CD4-positive, alpha-beta T cell treated with Interleukin-6 at 100 ng/mL for 8 hours (primary cell): ENCODE results near the gene ATP6AP1.

ENCODE experiments used
- DNase-seq: peaks from one replicate; pipeline ENCODE4 v3.0.0-alpha.2; 2020; ENCODE audit warnings: mixed read lengths, low spot score

Gene ATP6AP1

DNA sequence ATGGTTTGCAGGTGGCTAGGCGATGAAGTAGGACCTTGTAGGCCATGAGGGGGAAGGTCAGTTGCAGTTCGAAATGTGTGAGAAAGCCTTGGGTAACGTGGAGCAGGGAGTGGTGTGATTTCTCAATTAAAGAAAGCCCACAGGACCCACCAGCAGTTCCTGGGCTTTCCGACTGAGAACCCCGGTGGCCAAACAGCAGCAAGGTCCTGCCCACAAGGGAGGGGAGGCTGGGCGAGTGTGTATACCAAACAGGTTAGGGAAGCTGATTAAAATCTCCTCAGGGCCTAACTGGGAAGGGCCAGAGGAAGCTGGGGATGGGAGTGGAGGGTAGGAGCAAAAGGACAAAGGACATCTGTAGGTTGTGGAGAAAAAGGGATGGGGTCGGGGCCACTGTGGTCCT lies 2.4 kb downstream of the ATP6AP1 start:
- DNase-seq = no peak

- DNase-seq = no peak
Observed at GRCh38 chrX:154431341-154431740, 2.9 kb downstream of the ATP6AP1 start.

GRCh38 chrX:154432210-154432609 lies 3.7 kb downstream of the ATP6AP1 start:
- DNase-seq = no peak

DNA sequence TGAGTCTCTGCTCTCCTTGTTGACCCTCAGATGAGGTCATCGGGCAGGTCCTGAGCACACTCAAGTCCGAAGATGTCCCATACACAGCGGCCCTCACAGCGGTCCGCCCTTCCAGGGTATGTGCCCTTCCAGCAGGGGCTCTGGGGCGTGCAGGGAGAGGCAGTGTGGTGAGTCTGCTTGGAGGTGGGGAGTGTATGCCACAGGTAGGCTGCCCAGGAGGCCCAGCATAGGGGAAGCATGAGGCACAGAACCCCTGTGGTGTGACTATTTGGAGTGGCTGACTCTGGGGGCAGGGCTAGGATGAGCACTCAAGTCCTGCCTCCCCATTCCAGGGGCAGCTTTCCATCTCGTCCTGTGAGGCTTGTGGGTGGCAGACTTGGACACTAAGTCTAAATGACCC lies 5.1 kb downstream of the ATP6AP1 start:
- DNase-seq = no peak

DNA sequence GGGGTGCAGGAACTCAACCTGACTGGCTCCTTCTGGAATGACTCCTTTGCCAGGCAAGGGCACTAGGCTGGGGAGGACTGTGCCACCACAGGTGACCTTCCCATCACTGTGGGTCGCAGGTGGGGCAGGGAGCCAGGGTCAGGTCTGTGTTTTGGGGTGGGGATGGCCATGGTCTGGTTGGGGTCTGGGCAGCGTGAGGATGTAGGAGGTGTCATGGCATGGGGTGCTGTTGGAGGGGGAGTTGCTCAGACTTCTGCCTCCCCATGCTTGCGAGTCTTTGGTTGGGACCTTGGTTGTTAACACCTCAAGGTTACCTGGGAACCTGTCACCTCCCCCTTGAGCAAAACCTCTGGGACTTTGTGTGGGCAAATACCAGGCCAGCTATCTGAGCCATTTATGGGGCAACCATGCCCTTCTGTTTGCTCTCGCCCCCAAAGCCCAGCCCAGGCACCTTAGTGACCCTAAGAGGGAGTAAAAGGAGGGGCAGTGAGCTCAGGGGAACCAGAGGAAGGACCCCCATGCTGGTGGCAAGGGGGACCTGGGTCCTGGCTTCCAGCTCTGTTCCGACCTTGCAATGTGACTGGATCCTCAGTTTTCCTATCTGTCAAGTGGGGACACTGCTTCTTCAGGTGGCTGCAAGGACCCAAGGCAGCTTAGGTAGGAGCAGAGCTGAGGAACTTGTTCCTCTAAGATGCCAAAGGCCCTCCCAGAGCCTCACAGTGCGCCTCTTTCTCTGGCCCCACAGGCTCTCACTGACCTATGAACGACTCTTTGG lies 6.1 kb downstream of the ATP6AP1 start:
- no peak for DNase-seq

DNA sequence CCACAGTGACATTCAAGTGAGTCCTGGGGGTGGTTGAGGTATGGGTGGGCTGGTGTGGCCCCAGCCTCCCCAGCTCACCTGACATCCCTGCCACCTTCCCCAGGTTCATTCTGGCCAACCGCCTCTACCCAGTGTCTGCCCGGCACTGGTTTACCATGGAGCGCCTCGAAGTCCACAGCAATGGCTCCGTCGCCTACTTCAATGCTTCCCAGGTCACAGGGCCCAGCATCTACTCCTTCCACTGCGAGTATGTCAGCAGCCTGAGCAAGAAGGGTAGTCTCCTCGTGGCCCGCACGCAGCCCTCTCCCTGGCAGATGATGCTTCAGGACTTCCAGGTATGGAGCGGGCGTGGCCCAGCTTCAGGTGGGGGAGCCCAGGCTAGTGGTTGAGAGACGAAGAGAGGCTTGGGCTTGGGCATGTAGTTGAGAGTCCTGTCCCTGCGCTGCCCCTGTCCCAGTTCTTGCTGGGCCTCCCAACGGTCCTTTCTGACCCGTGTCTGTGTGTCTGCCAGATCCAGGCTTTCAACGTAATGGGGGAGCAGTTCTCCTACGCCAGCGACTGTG lies 6.8 kb downstream of the ATP6AP1 start:
- no peak for DNase-seq

GRCh38 chrX:154436374-154436982 lies 8.0 kb downstream of the ATP6AP1 start:
- DNase-seq = peak; percentile 28

- peak; percentile 32 for DNase-seq
Observed at GRCh38 chrX:154436983-154437752, 8.7 kb downstream of the ATP6AP1 start, which contains the start of gene GDI1. Gene GDI1 (plus strand): TSS chrX:154437154. CDS start chrX:154437255, 101 bp downstream.

DNA sequence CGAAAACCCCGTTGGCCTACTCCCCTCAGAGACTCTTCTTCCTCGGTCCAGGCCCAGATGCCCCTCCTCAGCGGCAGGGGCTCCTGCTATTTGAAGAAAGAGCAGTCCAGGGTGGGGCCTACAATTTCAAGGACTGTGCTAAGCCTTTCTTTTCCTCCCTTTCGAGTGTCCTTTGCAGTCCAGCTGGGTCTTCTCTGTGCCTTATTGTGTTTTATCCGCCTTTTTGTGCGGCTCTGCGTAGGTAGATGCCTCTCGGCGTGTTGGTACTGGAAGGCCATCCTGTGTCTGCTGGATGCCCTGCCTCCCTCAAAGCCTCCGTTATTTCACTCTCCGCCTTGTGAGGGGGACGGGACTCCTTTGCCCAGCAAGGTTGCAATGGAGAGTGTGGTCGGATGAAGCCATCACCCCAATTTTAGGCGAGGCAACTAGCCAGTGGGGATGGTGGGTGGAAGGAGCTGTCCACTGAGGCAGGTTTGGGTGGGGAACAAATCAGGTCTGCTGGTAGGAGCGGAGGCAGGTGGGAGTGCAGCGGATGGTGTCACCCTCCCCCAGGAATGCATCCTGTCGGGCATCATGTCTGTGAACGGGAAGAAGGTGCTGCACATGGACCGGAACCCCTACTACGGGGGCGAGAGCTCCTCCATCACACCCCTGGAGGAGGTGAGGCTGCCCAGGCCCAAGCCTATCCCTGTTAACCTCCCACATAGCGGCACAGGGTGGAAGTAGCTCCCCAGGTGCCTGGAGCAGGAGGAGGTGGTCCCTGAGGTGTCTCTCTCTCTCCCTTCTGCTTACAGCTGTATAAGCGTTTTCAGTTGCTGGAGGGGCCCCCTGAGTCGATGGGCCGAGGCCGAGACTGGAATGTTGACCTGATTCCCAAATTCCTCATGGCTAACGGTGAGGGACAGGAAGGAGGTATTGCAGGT lies 9.8 kb downstream of the ATP6AP1 start:
- DNase-seq = no peak

- DNase-seq = no peak
Observed at GRCh38 chrX:154439841-154440240, 11.4 kb downstream of the ATP6AP1 start.

DNA sequence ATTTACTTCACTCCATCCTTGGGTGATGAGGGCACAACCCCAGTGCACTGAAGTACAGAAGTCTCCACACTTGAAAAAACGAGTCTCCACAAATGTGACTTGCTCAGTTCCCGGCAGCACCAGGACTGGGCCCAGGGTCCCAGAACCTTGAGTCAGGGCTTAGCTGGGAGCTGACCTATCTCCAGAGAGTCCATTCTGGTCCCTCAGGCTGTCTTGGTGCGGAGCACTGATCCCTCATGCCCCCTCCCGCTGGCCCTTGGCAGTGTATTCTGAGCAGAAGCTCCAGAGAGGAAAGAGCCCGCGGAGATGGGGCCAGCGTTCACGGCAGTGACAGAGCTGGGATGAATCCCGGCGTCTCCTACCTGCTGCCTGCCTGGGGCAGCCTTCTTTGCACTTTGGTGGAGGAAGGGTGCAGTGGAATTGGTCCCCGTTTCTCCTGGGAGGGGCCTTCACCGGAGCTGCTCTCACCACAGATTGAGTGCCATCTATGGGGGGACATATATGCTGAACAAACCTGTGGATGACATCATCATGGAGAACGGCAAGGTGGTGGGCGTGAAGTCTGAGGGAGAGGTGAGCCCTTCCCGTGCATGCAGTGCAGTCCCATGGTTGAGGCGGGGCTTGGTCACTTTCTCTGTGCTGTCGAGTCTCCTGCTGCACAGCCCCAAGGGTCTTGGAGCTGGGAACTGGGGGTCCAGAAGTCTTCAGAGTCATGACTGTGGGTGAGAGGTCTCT lies 12.3 kb downstream of the ATP6AP1 start:
- no peak for DNase-seq

- peak; percentile 24 for DNase-seq
Observed at GRCh38 chrX:154441564-154441963, 13.1 kb downstream of the ATP6AP1 start.

GRCh38 chrX:154441984-154442707 lies 13.7 kb downstream of the ATP6AP1 start:
- no peak for DNase-seq

DNA sequence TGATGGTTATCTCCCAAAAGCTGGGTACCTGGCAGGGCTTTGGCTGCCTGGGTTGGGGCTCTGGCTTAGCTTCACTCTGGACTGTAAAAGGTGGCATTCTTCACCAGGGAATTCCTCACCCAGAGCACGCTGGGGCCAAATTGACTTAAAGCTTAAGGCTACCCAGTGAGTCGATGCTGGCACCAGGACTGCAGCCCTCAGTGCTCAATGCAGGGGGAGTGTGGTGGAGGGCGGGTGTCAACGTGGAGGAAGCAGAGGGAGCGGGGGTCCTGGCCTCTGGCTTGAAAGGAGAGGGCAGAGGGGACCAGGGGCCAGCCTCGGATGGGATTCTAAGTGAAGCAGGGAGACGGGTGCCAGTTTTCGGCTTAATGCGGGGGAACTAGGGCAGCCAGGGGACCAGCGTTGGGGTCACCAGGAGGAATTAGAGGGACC lies 15.0 kb downstream of the ATP6AP1 start:
- DNase-seq = no peak

DNA sequence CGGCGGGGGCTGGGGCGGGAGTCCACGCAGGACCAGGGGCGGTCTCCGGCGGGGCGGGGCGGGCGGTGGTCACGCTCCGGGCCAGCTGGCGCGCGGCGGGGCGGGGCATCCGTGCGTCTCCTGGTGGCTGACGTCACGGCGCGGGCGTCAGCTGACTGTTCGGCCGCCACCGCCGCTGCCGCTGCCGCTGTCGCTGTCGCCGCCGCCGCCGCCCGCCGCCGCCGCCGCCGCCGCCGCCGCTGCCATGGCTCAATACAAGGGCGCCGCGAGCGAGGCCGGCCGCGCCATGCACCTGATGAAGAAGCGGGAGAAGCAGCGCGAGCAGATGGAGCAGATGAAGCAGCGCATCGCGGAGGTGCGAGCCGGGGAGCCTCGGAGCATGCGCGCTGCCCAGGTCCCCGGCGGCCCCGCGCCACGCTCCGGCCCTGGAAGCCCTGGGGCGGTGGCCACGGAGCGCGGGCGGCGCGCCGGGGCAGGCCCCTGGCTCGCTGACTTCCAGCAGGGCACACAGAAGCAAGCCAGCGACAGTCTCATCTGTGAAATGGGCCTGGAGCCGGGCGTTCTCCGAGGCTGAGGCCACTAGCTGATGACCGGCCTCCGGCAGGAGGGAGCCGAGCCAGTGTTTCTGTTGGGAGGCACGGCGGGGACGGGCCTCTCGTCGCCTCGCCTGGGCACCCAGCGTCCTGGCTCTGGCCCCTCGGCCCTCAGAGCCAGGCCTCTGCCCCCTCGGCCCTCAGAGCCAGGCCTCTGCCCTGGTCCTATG lies 15.7 kb downstream of the ATP6AP1 start, which contains the start of gene FAM50A:
Gene FAM50A, plus strand, starts transcription at position 150 of the 763 bp plus-strand sequence. Its CDS starts 95 bp downstream, at position 245.
- peak; percentile 65 for DNase-seq

GRCh38 chrX:154444755-154445246 lies 16.3 kb downstream of the ATP6AP1 start:
- no peak for DNase-seq

- DNase-seq = no peak
Observed at GRCh38 chrX:154445776-154446175, 17.3 kb downstream of the ATP6AP1 start.

DNA sequence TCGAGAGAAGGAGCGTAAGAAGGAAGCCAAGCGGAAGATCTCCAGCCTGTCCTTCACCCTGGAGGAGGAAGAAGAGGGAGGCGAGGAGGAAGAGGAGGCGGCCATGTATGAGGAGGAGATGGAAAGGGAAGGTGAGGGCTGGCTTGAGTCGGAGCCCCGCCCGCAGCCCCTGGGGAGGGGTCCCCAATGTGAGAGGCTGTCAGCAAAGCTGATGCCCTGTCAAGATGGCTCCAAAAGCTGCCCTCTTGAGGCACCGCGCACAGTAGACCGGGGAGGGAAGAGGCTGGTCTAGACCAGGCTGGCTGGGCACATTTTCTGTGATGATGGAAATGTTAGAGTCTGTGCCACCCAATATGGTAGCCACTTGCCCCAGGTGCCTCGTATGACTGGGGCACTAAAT lies 18.0 kb downstream of the ATP6AP1 start:
- no peak for DNase-seq

- DNase-seq = no peak
Observed at GRCh38 chrX:154448484-154448883, 20.0 kb downstream of the ATP6AP1 start.
